SU-DHL-6 (cell line): Measurements from ENCODE around the gene VWDE.

ENCODE experiments used
- H2AFZ ChIP-seq: fragments of 200-600 bp; sonication (generic); 2 replicates; pipeline ENCODE4 v1.6.1; 2014; ENCODE audit warnings: low read depth, mild to moderate bottlenecking, moderate library complexity, mixed read lengths, antibody characterized with exemption, low read length; ENCODE audit not compliant: severe bottlenecking
- H3F3A ChIP-seq: fragments of 200-600 bp; shearing (Covaris generic); 2 replicates; pipeline ENCODE4 v1.6.0; 2016; ENCODE audit warnings: antibody characterized with exemption, mild to moderate bottlenecking; ENCODE audit not compliant: insufficient read depth
- H3K27ac ChIP-seq: fragments of 200-600 bp; sonication (generic); 2 replicates; pipeline ENCODE4 v1.5.1; 2016; ENCODE audit warnings: low read depth, mild to moderate bottlenecking, low read length, moderate library complexity, mixed read lengths
- H3K27me3 ChIP-seq: fragments of 200-600 bp; sonication (generic), shearing (Covaris generic); 2 replicates; pipeline ENCODE4 v1.6.0; 2014; ENCODE audit warnings: mild to moderate bottlenecking, low read length
- H3K36me3 ChIP-seq: fragments of 200-600 bp; sonication (generic); 2 replicates; pipeline ENCODE4 v1.6.1; 2014; ENCODE audit warnings: mild to moderate bottlenecking, low read length, mixed read lengths
- H3K4me2 ChIP-seq: fragments of 300-600, 200-600 bp; shearing (Covaris generic), sonication (generic); 2 replicates; pipeline ENCODE4 v1.6.0; 2014; ENCODE audit warnings: low read length, low read depth, mild to moderate bottlenecking; ENCODE audit not compliant: poor library complexity, severe bottlenecking
- H3K4me3 ChIP-seq: fragments of 200-600 bp; sonication (generic); 2 replicates; pipeline ENCODE4 v1.5.1; 2014; ENCODE audit warnings: antibody characterized with exemption, low read length, mild to moderate bottlenecking, mixed read lengths; ENCODE audit not compliant: insufficient read depth, poor library complexity, severe bottlenecking
- H3K79me2 ChIP-seq: fragments of 200-600 bp; sonication (generic); 2 replicates; pipeline ENCODE4 v1.6.1; 2014; ENCODE audit warnings: mild to moderate bottlenecking, low read length, moderate library complexity; ENCODE audit not compliant: insufficient read depth
- H3K9ac ChIP-seq: fragments of 200-600 bp; sonication (generic); 2 replicates; pipeline ENCODE4 v1.7.0; 2014; ENCODE audit warnings: mild to moderate bottlenecking, low read length
- H3K9me2 ChIP-seq: fragments of 200-600 bp; sonication (generic); replicated peaks from 2 replicates; pipeline ENCODE4 v1.6.1; 2014; ENCODE audit warnings: low read length; ENCODE audit not compliant: insufficient read depth
- H3K9me3 ChIP-seq: fragments of 200-600 bp; sonication (generic); 2 replicates; pipeline ENCODE4 v1.6.1; 2014; ENCODE audit warnings: low read length, mixed read lengths; ENCODE audit not compliant: insufficient read depth
- H4K20me1 ChIP-seq: fragments of 200-600 bp; sonication (generic); 2 replicates; pipeline ENCODE4 v1.6.1; 2014; ENCODE audit warnings: low read depth, mild to moderate bottlenecking, antibody characterized with exemption, low read length, moderate library complexity, mixed read lengths
- CTCF ChIP-seq: fragments of 200-600 bp; sonication (generic); IDR thresholded peaks from one replicate; pipeline ENCODE4 v1.5.1; 2017; ENCODE audit warnings: antibody characterized with exemption, mild to moderate bottlenecking, low read length, moderate library complexity; ENCODE audit not compliant: insufficient read depth, poor library complexity, severe bottlenecking
- EZH2phosphoT487 ChIP-seq: fragments of 200-600 bp; sonication (generic), shearing (Covaris generic); conservative IDR thresholded peaks from 2 replicates; pipeline ENCODE4 v1.6.1; 2018; ENCODE audit warnings: mild to moderate bottlenecking, antibody characterized with exemption, low read length, moderate library complexity, mixed read lengths

Gene VWDE

GRCh38 chr7:12440229-12440628, 36.6 kb upstream of the VWDE start:
- no peak for TF ChIP-seq CTCF
- TF ChIP-seq EZH2phosphoT487: no peak
- Histone ChIP-seq H3K9me3 (no peaks in the 10 kb centered on the region), H3K9me2 (no peaks in the 10 kb centered on the region), H3K4me2 (no peak overlapping the region), H3K27ac (no peak overlapping the region), H2AFZ (no peak overlapping the region), H3K36me3 (no peaks in the 10 kb centered on the region), H3K4me3 (no peak overlapping the region), H4K20me1 (no peaks in the 10 kb centered on the region), H3F3A (no peaks in the 10 kb centered on the region), H3K27me3 (no peaks in the 10 kb centered on the region; the same call in 1 of the 2 replicates), H3K79me2 (no peaks in the 10 kb centered on the region), H3K9ac (no peak overlapping the region)

GRCh38 chr7:12436896-12437535, 33.4 kb upstream of the VWDE start:
- no peaks in the 10 kb centered on the region for H3F3A ChIP-seq
- H3K27ac ChIP-seq: no peak overlapping the region
- no peak overlapping the region for H2AFZ ChIP-seq
- no peaks in the 10 kb centered on the region for H3K9me3 ChIP-seq
- no peaks in the 10 kb centered on the region for H4K20me1 ChIP-seq
- TF ChIP-seq EZH2phosphoT487 (no peak), CTCF (no peak)
- no peaks in the 10 kb centered on the region for H3K9me2 ChIP-seq
- no peak overlapping the region for H3K4me2 ChIP-seq
- H3K27me3 ChIP-seq: no peaks in the 10 kb centered on the region; the same call in 1 of the 2 replicates
- H3K9ac ChIP-seq: no peak overlapping the region
- no peaks in the 10 kb centered on the region for H3K79me2 ChIP-seq
- no peaks in the 10 kb centered on the region for H3K36me3 ChIP-seq
- H3K4me3 ChIP-seq: no peak overlapping the region

GRCh38 chr7:12436126-12436525, 32.5 kb upstream of the VWDE start:
- H3K4me2 ChIP-seq: no peak overlapping the region
- TF ChIP-seq CTCF (no peak), EZH2phosphoT487 (no peak)
- no peaks in the 10 kb centered on the region for H3K9me3 ChIP-seq
- H3K79me2 ChIP-seq: no peaks in the 10 kb centered on the region
- H3K27ac ChIP-seq: no peak overlapping the region
- H3F3A ChIP-seq: no peaks in the 10 kb centered on the region
- H3K27me3 ChIP-seq: no peaks in the 10 kb centered on the region; the same call in 1 of the 2 replicates
- H3K9ac ChIP-seq: no peak overlapping the region
- no peaks in the 10 kb centered on the region for H4K20me1 ChIP-seq
- no peaks in the 10 kb centered on the region for H3K9me2 ChIP-seq
- no peak overlapping the region for H2AFZ ChIP-seq
- no peaks in the 10 kb centered on the region for H3K36me3 ChIP-seq
- H3K4me3 ChIP-seq: no peak overlapping the region
